Erythroblast (primary cell): ENCODE measurements around the gene TIMM29.
"Not testable (repeated sequence)": the region's sequence is repeated elsewhere in the genome, so short reads cannot be mapped to it uniquely, and the experiment has no call there.

Source experiments
- GATA1 ChIP-seq: IDR thresholded peaks from 2 replicates; pipeline ENCODE4 v1.6.1; 2011; ENCODE audit warnings: low read depth, mild to moderate bottlenecking, control low read depth, low read length, moderate library complexity
- POLR2A ChIP-seq: IDR thresholded peaks from 2 replicates; pipeline ENCODE4 v1.6.1; 2011; ENCODE audit warnings: mild to moderate bottlenecking, low read length

- not testable (repeated sequence) for TF ChIP-seq POLR2A, GATA1
Measured at GRCh38 chr19:10959277-10959968, 30.8 kb downstream of the TIMM29 start.
